HUES6 (cell line): ENCODE measurements around the gene CCBE1.

Experiments
- H3K27ac ChIP-seq: 2 replicates; pipeline ENCODE4 v1.7.0; 2013; ENCODE audit warnings: low read depth, mild to moderate bottlenecking, low read length, inconsistent platforms
- H3K27me3 ChIP-seq: 2 replicates; pipeline ENCODE4 v1.6.1; 2013; ENCODE audit warnings: low read length; ENCODE audit not compliant: control insufficient read depth, insufficient read depth
- H3K36me3 ChIP-seq: 2 replicates; pipeline ENCODE4 v1.6.1; 2013; ENCODE audit warnings: low read length; ENCODE audit not compliant: control insufficient read depth, insufficient read depth
- H3K4me1 ChIP-seq: 2 replicates; pipeline ENCODE4 v1.6.1; 2013; ENCODE audit warnings: low read length; ENCODE audit not compliant: control insufficient read depth, insufficient read depth
- H3K4me3 ChIP-seq: 2 replicates; pipeline ENCODE4 v1.5.1; 2013; ENCODE audit warnings: low read depth, low read length
- H3K9ac ChIP-seq: one replicate; pipeline ENCODE4 v1.6.1; 2013; ENCODE audit warnings: mild to moderate bottlenecking, low read length
- H3K9me3 ChIP-seq: 2 replicates; pipeline ENCODE4 v1.6.1; 2013; ENCODE audit warnings: low read depth, low read length; ENCODE audit not compliant: control insufficient read depth, insufficient read depth

The CCBE1 gene

GRCh38 chr18:59428018-59428417 is 269.2 kb downstream of the CCBE1 start:
- no peaks in the 10 kb centered on the region for H3K36me3 ChIP-seq
- H3K27me3 ChIP-seq: no peaks in the 10 kb centered on the region
- no peak overlapping the region for H3K4me3 ChIP-seq
- no peak overlapping the region for H3K9ac ChIP-seq
- no peaks in the 10 kb centered on the region for H3K9me3 ChIP-seq
- H3K4me1 ChIP-seq: no peaks in the 10 kb centered on the region
- H3K27ac ChIP-seq: no peak overlapping the region

DNA sequence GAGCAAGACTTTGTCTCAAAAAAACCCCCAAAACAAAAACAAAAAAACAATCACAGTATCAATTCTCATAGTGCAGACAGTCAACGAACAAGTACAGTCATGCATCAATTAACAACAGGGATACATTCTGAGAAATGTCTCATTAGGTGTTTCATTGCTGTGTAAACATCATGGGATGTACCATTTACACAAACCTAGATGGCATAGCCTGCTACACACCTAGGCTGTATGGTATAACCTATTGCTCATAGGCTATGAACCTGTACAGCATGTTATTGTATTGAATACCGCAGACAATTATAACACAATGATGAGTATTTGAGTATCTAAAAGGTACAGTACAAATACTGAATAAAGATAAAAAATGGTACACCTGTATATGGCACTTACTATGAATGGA is 270.4 kb downstream of the CCBE1 start:
- Histone ChIP-seq H3K27me3 (peaks cover 10% of the 10 kb centered on the region; the same call in 1 of the 2 replicates), H3K27ac (no peak overlapping the region), H3K9ac (no peak overlapping the region), H3K4me1 (no peaks in the 10 kb centered on the region), H3K36me3 (no peaks in the 10 kb centered on the region), H3K9me3 (no peaks in the 10 kb centered on the region), H3K4me3 (no peak overlapping the region)

- Histone ChIP-seq H3K4me1 (no peaks in the 10 kb centered on the region), H3K9me3 (no peaks in the 10 kb centered on the region), H3K9ac (no peak overlapping the region), H3K4me3 (no peak overlapping the region), H3K36me3 (no peaks in the 10 kb centered on the region), H3K27me3 (peaks cover 10% of the 10 kb centered on the region; the same call in 1 of the 2 replicates), H3K27ac (no peak overlapping the region)
These were observed 274.0 kb downstream of the CCBE1 start for GRCh38 chr18:59423259-59423658.

DNA sequence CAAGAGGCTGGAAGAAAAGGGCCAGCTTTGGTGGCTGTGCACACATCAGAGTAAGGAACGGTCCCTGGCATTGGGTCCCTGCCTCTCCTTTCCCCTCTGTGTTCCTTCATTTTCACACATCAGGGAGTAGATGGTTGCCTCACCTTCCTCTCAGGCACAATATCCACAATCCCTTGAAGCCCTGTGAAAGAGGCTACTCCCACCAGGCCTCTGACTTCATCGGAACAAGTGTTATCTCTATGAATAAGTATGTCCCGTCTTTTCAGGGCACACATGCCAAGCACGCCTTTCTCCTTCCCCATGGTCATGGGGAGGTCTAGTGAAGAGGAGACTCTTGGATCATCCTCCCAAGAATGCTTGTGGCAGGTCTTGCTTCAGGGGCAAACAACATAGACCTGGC is 277.0 kb downstream of the CCBE1 start:
- H3K9ac ChIP-seq: no peak overlapping the region
- no peak overlapping the region for H3K27ac ChIP-seq
- no peaks in the 10 kb centered on the region for H3K4me1 ChIP-seq
- H3K9me3 ChIP-seq: no peaks in the 10 kb centered on the region
- H3K27me3 ChIP-seq: peaks cover 10% of the 10 kb centered on the region; the same call in 1 of the 2 replicates
- H3K36me3 ChIP-seq: no peaks in the 10 kb centered on the region
- H3K4me3 ChIP-seq: no peak overlapping the region

DNA sequence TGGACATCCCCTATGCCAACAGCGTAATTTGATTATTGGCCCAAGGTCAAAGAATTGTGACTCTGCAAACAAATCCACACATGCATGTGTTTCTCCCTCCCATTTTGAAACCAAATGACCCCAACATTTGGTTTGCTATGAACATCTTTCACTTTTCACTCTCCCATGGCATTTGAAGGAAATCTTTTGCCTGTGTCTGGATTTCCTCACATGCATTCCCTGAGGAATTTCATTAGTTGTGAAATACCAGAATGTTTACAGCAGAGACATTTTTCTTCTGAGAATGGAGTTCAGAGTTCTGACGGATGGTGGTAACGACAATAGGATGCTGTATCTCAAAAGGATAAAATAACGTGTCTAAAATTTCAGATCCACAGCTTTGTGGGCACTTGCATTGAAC is 277.8 kb downstream of the CCBE1 start:
- Histone ChIP-seq H3K9ac (no peak overlapping the region), H3K36me3 (no peaks in the 10 kb centered on the region), H3K9me3 (no peaks in the 10 kb centered on the region), H3K4me1 (no peaks in the 10 kb centered on the region), H3K4me3 (no peak overlapping the region), H3K27me3 (peaks cover 10% of the 10 kb centered on the region; the same call in 1 of the 2 replicates), H3K27ac (no peak overlapping the region)

GRCh38 chr18:59416818-59417217 is 280.4 kb downstream of the CCBE1 start:
- Histone ChIP-seq H3K9me3 (no peaks in the 10 kb centered on the region), H3K27me3 (no peaks in the 10 kb centered on the region; the same call in 1 of the 2 replicates), H3K36me3 (no peaks in the 10 kb centered on the region), H3K9ac (no peak overlapping the region), H3K27ac (no peak overlapping the region; the same call in 1 of the 2 replicates), H3K4me1 (no peaks in the 10 kb centered on the region), H3K4me3 (no peak overlapping the region)

- no peaks in the 10 kb centered on the region; the same call in 1 of the 2 replicates for H3K27me3 ChIP-seq
- H3K4me3 ChIP-seq: no peak overlapping the region
These were observed 283.0 kb downstream of the CCBE1 start for GRCh38 chr18:59414111-59414653.

DNA sequence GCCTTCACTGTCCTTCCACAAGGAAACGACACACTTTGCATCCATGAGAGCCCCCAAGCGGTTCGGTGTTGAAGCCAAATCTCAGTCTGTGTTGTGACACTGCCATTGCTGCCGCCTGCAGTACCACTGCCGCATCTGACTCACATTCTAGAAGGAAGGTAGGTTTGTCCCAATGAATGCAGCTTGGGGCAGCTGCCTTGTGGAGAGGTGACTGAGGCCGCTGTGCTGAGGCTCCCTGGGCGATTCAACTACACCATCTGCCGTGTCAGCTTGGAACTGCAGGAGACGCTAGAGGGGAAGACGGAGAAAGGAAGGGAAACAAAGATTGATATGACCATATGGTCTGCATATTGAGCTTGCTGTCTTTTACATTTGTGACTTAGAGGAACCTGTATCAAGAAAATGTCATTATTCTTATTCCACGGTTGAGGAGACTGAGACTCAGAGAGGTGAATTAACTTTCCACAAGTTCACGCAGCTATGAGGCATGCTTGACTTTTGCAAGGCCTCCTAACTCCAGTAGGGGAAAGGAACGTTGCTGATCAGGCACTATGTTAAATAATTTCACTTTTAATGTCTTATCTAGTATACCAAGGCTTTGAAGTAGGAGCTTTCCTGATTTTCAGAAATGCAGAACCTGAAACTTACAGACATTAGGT is 294.7 kb downstream of the CCBE1 start:
- no peaks in the 10 kb centered on the region for H3K36me3 ChIP-seq
- H3K27me3 ChIP-seq: peaks cover 21% of the 10 kb centered on the region; the same call in 1 of the 2 replicates
- no peak overlapping the region for H3K27ac ChIP-seq
- no peaks in the 10 kb centered on the region for H3K4me1 ChIP-seq
- no peaks in the 10 kb centered on the region for H3K9me3 ChIP-seq
- H3K4me3 ChIP-seq: no peak overlapping the region
- no peak overlapping the region for H3K9ac ChIP-seq

More at GRCh38 chr18:59414111-59414653, 283.0 kb downstream of the CCBE1 start:
- Histone ChIP-seq H3K4me1 (no peaks in the 10 kb centered on the region), H3K27ac (no peak overlapping the region), H3K9ac (no peak overlapping the region), H3K36me3 (no peaks in the 10 kb centered on the region), H3K9me3 (no peaks in the 10 kb centered on the region)

DNA sequence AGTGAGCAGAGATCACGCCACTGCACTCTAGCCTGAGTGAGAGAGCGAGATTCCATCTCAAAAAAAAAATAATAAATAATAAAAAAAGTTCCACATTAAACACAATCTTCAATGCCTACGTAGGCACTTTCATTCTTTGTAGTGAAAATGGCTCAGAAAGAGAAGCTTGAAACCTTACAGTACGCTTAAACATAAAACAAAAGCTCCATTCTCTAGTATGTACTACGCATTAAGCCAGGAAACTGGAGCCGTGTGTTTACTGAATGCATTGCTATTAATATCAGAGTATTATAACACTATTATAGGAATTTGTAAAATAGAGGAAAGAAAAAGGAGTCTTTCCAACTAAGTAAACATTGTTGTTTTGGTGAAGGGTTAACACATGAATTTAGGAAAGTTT is 296.8 kb downstream of the CCBE1 start:
- Histone ChIP-seq H3K9me3 (no peaks in the 10 kb centered on the region), H3K9ac (no peak overlapping the region), H3K36me3 (no peaks in the 10 kb centered on the region), H3K27ac (no peak overlapping the region), H3K27me3 (peaks cover 34% of the 10 kb centered on the region; the same call in 1 of the 2 replicates), H3K4me1 (no peaks in the 10 kb centered on the region), H3K4me3 (no peak overlapping the region)

DNA sequence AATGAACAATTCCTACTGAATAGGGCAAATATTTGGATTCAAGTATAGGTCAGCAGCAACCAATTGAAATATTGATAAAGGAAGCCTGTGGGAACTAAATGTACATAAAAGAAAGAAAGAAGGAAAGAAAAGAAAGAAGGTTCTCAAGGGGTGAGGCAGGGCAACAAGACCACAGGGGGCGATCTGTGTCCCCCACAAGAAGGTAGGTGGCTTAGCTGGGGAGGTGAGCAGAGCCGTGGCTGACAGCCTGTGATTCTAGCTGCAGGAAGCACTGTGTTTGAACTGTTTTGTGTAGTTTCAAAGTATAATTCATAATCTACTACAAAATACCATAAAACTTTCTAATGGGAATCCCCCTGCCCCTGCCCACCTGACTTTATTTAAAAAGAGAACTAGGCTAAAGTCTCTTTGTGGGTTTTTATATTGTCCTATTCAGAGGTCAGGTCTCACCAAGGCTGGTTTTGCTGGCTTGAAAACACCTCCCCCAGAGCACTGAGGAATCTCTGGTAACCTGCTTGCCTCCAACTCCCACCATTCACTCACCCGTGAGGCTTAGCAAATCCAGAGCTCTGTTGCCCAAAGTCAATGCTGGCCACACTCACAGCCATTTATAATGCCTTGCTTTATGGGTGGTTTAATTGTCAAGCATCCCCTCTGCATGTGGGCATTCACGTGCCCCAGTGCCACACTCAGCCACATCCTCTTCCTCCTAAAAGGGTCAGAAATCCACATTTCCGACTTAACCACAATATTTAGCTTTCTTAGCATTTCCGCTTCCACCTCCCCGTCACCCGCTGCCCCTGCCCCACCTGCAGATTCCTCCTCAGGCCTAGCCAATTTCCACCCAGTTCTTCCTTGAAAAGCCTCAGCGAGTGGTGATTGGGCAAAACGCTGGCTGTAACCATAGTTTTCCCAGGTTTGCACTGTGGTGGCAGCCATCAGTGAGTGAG is 301.7 kb downstream of the CCBE1 start:
- Histone ChIP-seq H3K9ac (no peak overlapping the region), H3K9me3 (no peaks in the 10 kb centered on the region), H3K27ac (no peak overlapping the region), H3K27me3 (peaks cover 74% of the 10 kb centered on the region), H3K36me3 (no peaks in the 10 kb centered on the region), H3K4me1 (no peaks in the 10 kb centered on the region; the same call in 1 of the 2 replicates), H3K4me3 (no peak overlapping the region)

- Histone ChIP-seq H3K36me3 (no peaks in the 10 kb centered on the region), H3K27me3 (peaks cover 88% of the 10 kb centered on the region), H3K4me1 (peaks cover 1% of the 10 kb centered on the region; the same call in 1 of the 2 replicates), H3K9ac (no peak overlapping the region), H3K9me3 (no peaks in the 10 kb centered on the region), H3K4me3 (no peak overlapping the region), H3K27ac (no peak overlapping the region)
These were observed 303.8 kb downstream of the CCBE1 start for GRCh38 chr18:59393381-59393780.
